Measurements from ENCODE around the gene CISH. TPM values are rescaled to one million over a fixed set of nuclear protein-coding genes. Genes with fewer than 3 reads are reported as not detected.

Gene CISH
- total RNA-seq, 3 donors from 2014 or later (not counting 1 experiment from before 2014, with no cell fraction given), result 2.4 to 23.6 (median 11.3) TPM

GRCh38 chr3:50605901-50606326 lies 5.7 kb downstream of the CISH start:
- intact Hi-C loops (cut with micrococcal nuclease), result no loop called here
- H3K4me1 ChIP-seq (ENCODE audit: control insufficient read depth, insufficient read depth, low read length), result peaks cover 100% of the 10 kb centered on the region
- H3K27ac ChIP-seq (ENCODE audit: low read length), result peak overlapping the region; percentile 26
- peaks cover 53% of the 10 kb centered on the region for H3K36me3 ChIP-seq (ENCODE audit: control insufficient read depth, insufficient read depth, low read length)
- WGBS (ENCODE audit: insufficient coverage), result 64% methylated on average over 5 of the region's 5 CpGs
- H3K9me3 ChIP-seq (ENCODE audit: control insufficient read depth, insufficient read depth, low read length), result no peaks in the 10 kb centered on the region
- Mint-ChIP-seq H3K4me3 (peak overlapping the region; percentile 97), H3K4me1 (peaks cover 95 to 98% of the 10 kb centered on the region in 2 donors), H3K27ac (peak overlapping the region; percentile 93 to 95), H3K36me3 (peaks cover 18% of the 10 kb centered on the region), H3K9me3 (no peaks in the 10 kb centered on the region), H3K27me3 (ENCODE audit: low read depth in 2 of 2) (no peaks in the 10 kb centered on the region)
- no peak for DNase-seq
- no peak overlapping the region for H3K4me3 ChIP-seq (ENCODE audit: low read length)
- no peaks in the 10 kb centered on the region for H3K27me3 ChIP-seq (ENCODE audit: control insufficient read depth, insufficient read depth, low read length)
- no peak for ATAC-seq
- TF ChIP-seq CTCF (IDR thresholded peaks at IDR 0.05), result no peak

GRCh38 chr3:50604628-50605588 lies 6.7 kb downstream of the CISH start:
- peak overlapping the region; percentile 45 for H3K27ac ChIP-seq (ENCODE audit: low read length)
- peaks cover 89 to 98% of the 10 kb centered on the region in 2 donors for H3K4me1 Mint-ChIP-seq
- H3K4me3 ChIP-seq (ENCODE audit: low read length), result no peak overlapping the region
- no peak for DNase-seq
- peaks cover 100% of the 10 kb centered on the region for H3K4me1 ChIP-seq (ENCODE audit: control insufficient read depth, insufficient read depth, low read length)
- H3K27me3 Mint-ChIP-seq (ENCODE audit: low read depth in 2 of 2), result no peaks in the 10 kb centered on the region
- peak overlapping the region; percentile 97 for H3K4me3 Mint-ChIP-seq
- intact Hi-C loops (cut with micrococcal nuclease), result no loop called here
- H3K36me3 ChIP-seq (ENCODE audit: control insufficient read depth, insufficient read depth, low read length), result peaks cover 53% of the 10 kb centered on the region
- no peaks in the 10 kb centered on the region for H3K27me3 ChIP-seq (ENCODE audit: control insufficient read depth, insufficient read depth, low read length)
- TF ChIP-seq CTCF (IDR thresholded peaks at IDR 0.05), result no peak
- peak overlapping the region; percentile 93 to 95 for H3K27ac Mint-ChIP-seq
- H3K9me3 ChIP-seq (ENCODE audit: control insufficient read depth, insufficient read depth, low read length), result no peaks in the 10 kb centered on the region
- ATAC-seq, result no peak
- no peaks in the 10 kb centered on the region for H3K9me3 Mint-ChIP-seq
- WGBS (ENCODE audit: insufficient coverage), result 54% methylated on average over 14 of the region's 14 CpGs
- H3K36me3 Mint-ChIP-seq, result peaks cover 18% of the 10 kb centered on the region

- H3K9me3 Mint-ChIP-seq, result no peaks in the 10 kb centered on the region
- intact Hi-C loops (cut with micrococcal nuclease), result no loop called here
- Histone ChIP-seq H3K36me3 (ENCODE audit: control insufficient read depth, insufficient read depth, low read length) (peaks cover 52% of the 10 kb centered on the region), H3K27ac (ENCODE audit: low read length) (peak overlapping the region; percentile 45), H3K4me3 (ENCODE audit: low read length) (no peak overlapping the region), H3K27me3 (ENCODE audit: control insufficient read depth, insufficient read depth, low read length) (no peaks in the 10 kb centered on the region), H3K4me1 (ENCODE audit: control insufficient read depth, insufficient read depth, low read length) (peaks cover 100% of the 10 kb centered on the region), H3K9me3 (ENCODE audit: control insufficient read depth, insufficient read depth, low read length) (no peaks in the 10 kb centered on the region)
- peak overlapping the region; percentile 47 for H3K4me3 Mint-ChIP-seq
- no peak for ATAC-seq
- H3K36me3 Mint-ChIP-seq, result peaks cover 18% of the 10 kb centered on the region
- DNase-seq, result no peak
- peaks cover 88 to 97% of the 10 kb centered on the region in 2 donors for H3K4me1 Mint-ChIP-seq
- H3K27me3 Mint-ChIP-seq (ENCODE audit: low read depth in 2 of 2), result no peaks in the 10 kb centered on the region
- TF ChIP-seq CTCF (IDR thresholded peaks at IDR 0.05), result no peak
- WGBS (ENCODE audit: insufficient coverage), result 78% methylated on average over 5 of the region's 5 CpGs
- H3K27ac Mint-ChIP-seq, result peak overlapping the region; percentile 93 to 95
Observed at GRCh38 chr3:50604110-50604621, 7.4 kb downstream of the CISH start.

Measured in natural killer cell (primary cell).